HCT116 (cell line): ENCODE measurements around the gene ADGRA1. TPM values are rescaled to one million over a fixed set of nuclear protein-coding genes. Genes with fewer than 3 reads are reported as not detected.

Source experiments
- ATAC-seq: fragments of 200-7000 bp; cut with Tn5 transposase; 2 replicates; pipeline ENCODE4 v1.9.1; 2020; ENCODE audit warnings: mild to moderate bottlenecking, moderate library complexity
- BruUV-seq: library from RNA; stranded (reverse); fragments of 400-500 nt; replicated peaks from 2 replicates; lab custom pipeline; 2021; lab: Mats Ljungman, UMichigan
- CTCF ChIA-PET: fragments of 300-600 bp; sonication (Branson Sonifier 250); formaldehyde crosslinking; loops from one replicate; lab custom pipeline; 2021; ENCODE audit warnings: antibody characterized with exemption; lab: Charles Lee
- POLR2A ChIA-PET: fragments of 300-600, 350-600 bp; sonication (Branson Sonifier 250); formaldehyde crosslinking; loops from one replicate; lab custom pipeline; 2021; ENCODE audit warnings: antibody characterized with exemption; lab: Charles Lee
- RAD21 ChIA-PET, 2 experiments: fragments of 300-600 bp; sonication (Branson Sonifier 250); formaldehyde crosslinking; loops; one replicate each; lab custom pipeline; 2023; ENCODE audit warnings: low total read pairs in 2 of 2; ENCODE audit not compliant: uncharacterized antibody in 2 of 2, unreplicated experiment in 2 of 2, low non-redundant PET in 1 of 2; lab: Charles Lee
- DNase-seq: peaks from one replicate; pipeline ENCODE4 v3.0.0-alpha.2; 2010; ENCODE audit warnings: low read depth, low spot score
- H2AFZ ChIP-seq: fragments of 200-600 bp; shearing (Covaris generic), sonication (generic); 2 replicates; pipeline ENCODE4 v1.6.1; 2017; ENCODE audit warnings: low read depth, mixed run types, mixed read lengths, antibody characterized with exemption, low read length; ENCODE audit not compliant: poor library complexity, severe bottlenecking
- H3K27ac ChIP-seq: 2 replicates; pipeline ENCODE4 v1.5.1; 2012; ENCODE audit warnings: low read depth, low read length
- H3K27me3 ChIP-seq: fragments of 200-600 bp; sonication (generic); 2 replicates; pipeline ENCODE4 v1.6.1; 2016; ENCODE audit warnings: mixed run types, low read length, mixed read lengths; ENCODE audit not compliant: insufficient read depth
- H3K36me3 ChIP-seq, 2 experiments: fragments of 200-500 bp in 1 of 2; fragments of 200-600 bp in 1 of 2; sonication (Bioruptor generic) in 1 of 2; sonication (generic) in 1 of 2; 2 replicates each; pipeline versions ENCODE4 v1.5.1 to v1.6.1; 2014 to 2016; ENCODE audit warnings: low read length in 2 of 2, inconsistent platforms in 1 of 2, mixed read lengths in 1 of 2, mixed run types in 1 of 2; ENCODE audit not compliant: insufficient read depth in 2 of 2, control insufficient read depth in 1 of 2
- H3K4me1 ChIP-seq, 2 experiments: fragments of 200-600 bp in 1 of 2; sonication (generic) in 1 of 2; 2 replicates each; pipeline versions ENCODE4 v1.5.1 to v1.6.1; 2012 to 2017; ENCODE audit warnings: low read length in 2 of 2, inconsistent platforms in 1 of 2, mild to moderate bottlenecking in 1 of 2, mixed read lengths in 1 of 2, mixed run types in 1 of 2, moderate library complexity in 1 of 2; ENCODE audit not compliant: insufficient read depth in 2 of 2, control insufficient read depth in 1 of 2
- H3K4me2 ChIP-seq: fragments of 200-600 bp; sonication (generic); 2 replicates; pipeline ENCODE4 v1.6.1; 2017; ENCODE audit warnings: mixed run types, low read length, mixed read lengths
- H3K4me3 ChIP-seq, 2 experiments: fragments of 200-600 bp in 1 of 2; sonication (generic) in 1 of 2; replicated peaks in 1 of 2; 2 replicates each; pipeline ENCODE4 v1.5.1; 2011 to 2016; ENCODE audit warnings: low read length in 2 of 2, control low read depth in 1 of 2, low read depth in 1 of 2, mild to moderate bottlenecking in 1 of 2, mixed read lengths in 1 of 2, mixed run types in 1 of 2
- H3K79me2 ChIP-seq: fragments of 200-600 bp; sonication (generic); 2 replicates; pipeline ENCODE4 v1.6.1; 2017; ENCODE audit warnings: mild to moderate bottlenecking, mixed run types, low read length, moderate library complexity, mixed read lengths; ENCODE audit not compliant: insufficient read depth
- H3K9ac ChIP-seq: fragments of 200-600 bp; sonication (generic); 2 replicates; pipeline ENCODE4 v1.6.1; 2016; ENCODE audit warnings: low read length, mixed read lengths
- H3K9me2 ChIP-seq: fragments of 200-600 bp; sonication (generic), shearing (Covaris generic); 2 replicates; pipeline ENCODE4 v1.6.1; 2017; ENCODE audit warnings: mixed run types, mild to moderate bottlenecking, moderate library complexity; ENCODE audit not compliant: insufficient read depth
- H3K9me3 ChIP-seq, 2 experiments: fragments of 200-500 bp in 1 of 2; fragments of 200-600 bp in 1 of 2; sonication (Bioruptor generic) in 1 of 2; sonication (generic) in 1 of 2; 2 replicates each; pipeline ENCODE4 v1.6.1; 2014 to 2017; ENCODE audit warnings: low read length in 2 of 2, mixed read lengths in 2 of 2, inconsistent platforms in 1 of 2, low read depth in 1 of 2, mild to moderate bottlenecking in 1 of 2, mixed run types in 1 of 2, moderate library complexity in 1 of 2; ENCODE audit not compliant: control insufficient read depth in 1 of 2, insufficient read depth in 1 of 2
- H4K20me1 ChIP-seq: fragments of 200-600 bp; sonication (generic), shearing (Covaris generic); 2 replicates; pipeline ENCODE4 v1.6.1; 2017; ENCODE audit warnings: mixed run types, mild to moderate bottlenecking, moderate library complexity; ENCODE audit not compliant: insufficient read depth
- CBX3 ChIP-seq: IDR thresholded peaks from 2 replicates; pipeline ENCODE4 v1.6.1; 2012; ENCODE audit warnings: low read depth
- CEBPB ChIP-seq: IDR thresholded peaks from 2 replicates; pipeline ENCODE4 v1.6.1; 2012; ENCODE audit warnings: low read depth
- EGR1 ChIP-seq: IDR thresholded peaks from 2 replicates; pipeline ENCODE4 v1.6.1; 2012; ENCODE audit warnings: low read depth
- ELF1 ChIP-seq: IDR thresholded peaks from 2 replicates; pipeline ENCODE4 v1.6.1; 2012; ENCODE audit warnings: low read depth, borderline replicate concordance
- EZH2 ChIP-seq: fragments of 200-600 bp; sonication (generic); IDR thresholded peaks from 2 replicates; pipeline ENCODE4 v1.6.1; 2017; ENCODE audit warnings: antibody characterized with exemption, mixed run types
- EZH2phosphoT487 ChIP-seq: fragments of 200-600 bp; IDR thresholded peaks from 2 replicates; pipeline ENCODE4 v1.6.1; 2018; ENCODE audit warnings: antibody characterized with exemption, borderline replicate concordance
- FOSL1 ChIP-seq: IDR thresholded peaks from 2 replicates; pipeline ENCODE4 v1.6.1; 2012; ENCODE audit warnings: low read depth
- JUND ChIP-seq: IDR thresholded peaks from 2 replicates; pipeline ENCODE4 v1.6.1; 2012
- POLR2A ChIP-seq: IDR thresholded peaks from 2 replicates; pipeline ENCODE4 v1.7.0; 2011; ENCODE audit warnings: borderline replicate concordance; ENCODE audit not compliant: insufficient read depth, insufficient read length; ENCODE audit errors: extremely low read depth
- RAD21 ChIP-seq: IDR thresholded peaks from 2 replicates; pipeline ENCODE4 v1.6.1; 2012; ENCODE audit warnings: low read depth, mild to moderate bottlenecking
- TCF7L2 ChIP-seq: IDR thresholded peaks from 2 replicates; pipeline ENCODE4 v1.7.0; 2011; ENCODE audit warnings: borderline replicate concordance, inconsistent platforms; ENCODE audit not compliant: insufficient read depth, insufficient read length; ENCODE audit errors: extremely low read depth
- YY1 ChIP-seq: IDR thresholded peaks from 2 replicates; pipeline ENCODE4 v1.6.1; 2011; ENCODE audit warnings: low read length, low read depth, moderate library complexity, mild to moderate bottlenecking; ENCODE audit not compliant: insufficient replicate concordance; ENCODE audit errors: extremely low read depth
- ZFX ChIP-seq: fragments of 450-650 bp; IDR thresholded peaks from 2 replicates; pipeline ENCODE4 v1.6.1; 2017
- ZNF274 ChIP-seq: fragments of 200-500 bp; sonication (Bioruptor generic); IDR thresholded peaks from 2 replicates; pipeline ENCODE4 v1.6.1; 2014; ENCODE audit warnings: mild to moderate bottlenecking, low read depth, low read length, inconsistent platforms
- intact Hi-C: fragments of 100-400 bp; cut with micrococcal nuclease; formaldehyde crosslinking; loops from 2 replicates; pipeline ENCODE4 v1.10.0; 2022
- total RNA-seq: library from RNA; stranded (reverse); gene quantifications from one replicate; pipeline ENCODE4 v1.2.1, GENCODE V29; 2021; ENCODE audit not compliant: unreplicated experiment
- TF ChIP-seq, protein P1 (sequence below): IDR thresholded peaks from 2 replicates; pipeline ENCODE4 v1.6.1; 2012
- TF ChIP-seq, protein P2 (sequence below), 3 experiments: fragments of 200-600 bp in 1 of 3; sonication (generic) in 1 of 3; IDR thresholded peaks in 2 of 3; conservative IDR thresholded peaks in 1 of 3; 2 replicates each; pipeline ENCODE4 v1.5.1; 2012 to 2017; ENCODE audit warnings: low read depth in 2 of 3, low read length in 2 of 3, antibody characterized with exemption in 1 of 3, borderline replicate concordance in 1 of 3, control low read depth in 1 of 3, mild to moderate bottlenecking in 1 of 3, mixed read lengths in 1 of 3, mixed run types in 1 of 3, moderate library complexity in 1 of 3; ENCODE audit not compliant: insufficient read depth in 1 of 3
- TF ChIP-seq, protein P3 (sequence below): IDR thresholded peaks from 2 replicates; pipeline ENCODE4 v1.6.1; 2012; ENCODE audit warnings: low read depth
- TF ChIP-seq, protein P4 (sequence below): IDR thresholded peaks from 2 replicates; pipeline ENCODE4 v1.6.1; 2011; ENCODE audit warnings: mild to moderate bottlenecking, low read length, moderate library complexity; ENCODE audit not compliant: insufficient replicate concordance; ENCODE audit errors: extremely low read depth

The ADGRA1 gene
- total RNA-seq, 1 experiment from 2014 or later: not detected

- Histone ChIP-seq H3K79me2 (no peaks in the 10 kb centered on the region), H2AFZ (no peak overlapping the region), H3K9ac (no peak overlapping the region), H3K36me3 (no peaks in the 10 kb centered on the region), H3K4me1 (no peaks in the 10 kb centered on the region), H3K4me2 (no peak overlapping the region), H3K27me3 (no peaks in the 10 kb centered on the region), H3K27ac (no peak overlapping the region), H4K20me1 (no peaks in the 10 kb centered on the region), H3K4me3 (no peak overlapping the region), H3K9me3 (no peaks in the 10 kb centered on the region), H3K9me2 (no peaks in the 10 kb centered on the region)
- intact Hi-C loops: no loop called here
- ATAC-seq (no peak), DNase-seq (no peak)
- TF ChIP-seq ZNF274 (no peak), EZH2 (no peak), JUND (no peak), CBX3 (no peak), POLR2A (no peak), YY1 (no peak), TCF7L2 (no peak), ELF1 (no peak), ZFX (no peak), CEBPB (no peak), RAD21 (no peak), FOSL1 (no peak), EZH2phosphoT487 (no peak), EGR1 (no peak)
- TF ChIP-seq, protein P1, sequence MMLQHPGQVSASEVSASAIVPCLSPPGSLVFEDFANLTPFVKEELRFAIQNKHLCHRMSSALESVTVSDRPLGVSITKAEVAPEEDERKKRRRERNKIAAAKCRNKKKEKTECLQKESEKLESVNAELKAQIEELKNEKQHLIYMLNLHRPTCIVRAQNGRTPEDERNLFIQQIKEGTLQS: no peak
- TF ChIP-seq, protein P2, sequence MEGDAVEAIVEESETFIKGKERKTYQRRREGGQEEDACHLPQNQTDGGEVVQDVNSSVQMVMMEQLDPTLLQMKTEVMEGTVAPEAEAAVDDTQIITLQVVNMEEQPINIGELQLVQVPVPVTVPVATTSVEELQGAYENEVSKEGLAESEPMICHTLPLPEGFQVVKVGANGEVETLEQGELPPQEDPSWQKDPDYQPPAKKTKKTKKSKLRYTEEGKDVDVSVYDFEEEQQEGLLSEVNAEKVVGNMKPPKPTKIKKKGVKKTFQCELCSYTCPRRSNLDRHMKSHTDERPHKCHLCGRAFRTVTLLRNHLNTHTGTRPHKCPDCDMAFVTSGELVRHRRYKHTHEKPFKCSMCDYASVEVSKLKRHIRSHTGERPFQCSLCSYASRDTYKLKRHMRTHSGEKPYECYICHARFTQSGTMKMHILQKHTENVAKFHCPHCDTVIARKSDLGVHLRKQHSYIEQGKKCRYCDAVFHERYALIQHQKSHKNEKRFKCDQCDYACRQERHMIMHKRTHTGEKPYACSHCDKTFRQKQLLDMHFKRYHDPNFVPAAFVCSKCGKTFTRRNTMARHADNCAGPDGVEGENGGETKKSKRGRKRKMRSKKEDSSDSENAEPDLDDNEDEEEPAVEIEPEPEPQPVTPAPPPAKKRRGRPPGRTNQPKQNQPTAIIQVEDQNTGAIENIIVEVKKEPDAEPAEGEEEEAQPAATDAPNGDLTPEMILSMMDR (IDR thresholded peaks at IDR 0.05 in 2 of 3, conservative IDR thresholded peaks at IDR 0.05 in 1 of 3; ENCODE audit: borderline replicate concordance in 1 of 3, insufficient read depth in 1 of 3, low read depth in 2 of 3, low read length in 2 of 3): no peak
- TF ChIP-seq, protein P3, sequence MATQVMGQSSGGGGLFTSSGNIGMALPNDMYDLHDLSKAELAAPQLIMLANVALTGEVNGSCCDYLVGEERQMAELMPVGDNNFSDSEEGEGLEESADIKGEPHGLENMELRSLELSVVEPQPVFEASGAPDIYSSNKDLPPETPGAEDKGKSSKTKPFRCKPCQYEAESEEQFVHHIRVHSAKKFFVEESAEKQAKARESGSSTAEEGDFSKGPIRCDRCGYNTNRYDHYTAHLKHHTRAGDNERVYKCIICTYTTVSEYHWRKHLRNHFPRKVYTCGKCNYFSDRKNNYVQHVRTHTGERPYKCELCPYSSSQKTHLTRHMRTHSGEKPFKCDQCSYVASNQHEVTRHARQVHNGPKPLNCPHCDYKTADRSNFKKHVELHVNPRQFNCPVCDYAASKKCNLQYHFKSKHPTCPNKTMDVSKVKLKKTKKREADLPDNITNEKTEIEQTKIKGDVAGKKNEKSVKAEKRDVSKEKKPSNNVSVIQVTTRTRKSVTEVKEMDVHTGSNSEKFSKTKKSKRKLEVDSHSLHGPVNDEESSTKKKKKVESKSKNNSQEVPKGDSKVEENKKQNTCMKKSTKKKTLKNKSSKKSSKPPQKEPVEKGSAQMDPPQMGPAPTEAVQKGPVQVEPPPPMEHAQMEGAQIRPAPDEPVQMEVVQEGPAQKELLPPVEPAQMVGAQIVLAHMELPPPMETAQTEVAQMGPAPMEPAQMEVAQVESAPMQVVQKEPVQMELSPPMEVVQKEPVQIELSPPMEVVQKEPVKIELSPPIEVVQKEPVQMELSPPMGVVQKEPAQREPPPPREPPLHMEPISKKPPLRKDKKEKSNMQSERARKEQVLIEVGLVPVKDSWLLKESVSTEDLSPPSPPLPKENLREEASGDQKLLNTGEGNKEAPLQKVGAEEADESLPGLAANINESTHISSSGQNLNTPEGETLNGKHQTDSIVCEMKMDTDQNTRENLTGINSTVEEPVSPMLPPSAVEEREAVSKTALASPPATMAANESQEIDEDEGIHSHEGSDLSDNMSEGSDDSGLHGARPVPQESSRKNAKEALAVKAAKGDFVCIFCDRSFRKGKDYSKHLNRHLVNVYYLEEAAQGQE: no peak
- TF ChIP-seq, protein P4, sequence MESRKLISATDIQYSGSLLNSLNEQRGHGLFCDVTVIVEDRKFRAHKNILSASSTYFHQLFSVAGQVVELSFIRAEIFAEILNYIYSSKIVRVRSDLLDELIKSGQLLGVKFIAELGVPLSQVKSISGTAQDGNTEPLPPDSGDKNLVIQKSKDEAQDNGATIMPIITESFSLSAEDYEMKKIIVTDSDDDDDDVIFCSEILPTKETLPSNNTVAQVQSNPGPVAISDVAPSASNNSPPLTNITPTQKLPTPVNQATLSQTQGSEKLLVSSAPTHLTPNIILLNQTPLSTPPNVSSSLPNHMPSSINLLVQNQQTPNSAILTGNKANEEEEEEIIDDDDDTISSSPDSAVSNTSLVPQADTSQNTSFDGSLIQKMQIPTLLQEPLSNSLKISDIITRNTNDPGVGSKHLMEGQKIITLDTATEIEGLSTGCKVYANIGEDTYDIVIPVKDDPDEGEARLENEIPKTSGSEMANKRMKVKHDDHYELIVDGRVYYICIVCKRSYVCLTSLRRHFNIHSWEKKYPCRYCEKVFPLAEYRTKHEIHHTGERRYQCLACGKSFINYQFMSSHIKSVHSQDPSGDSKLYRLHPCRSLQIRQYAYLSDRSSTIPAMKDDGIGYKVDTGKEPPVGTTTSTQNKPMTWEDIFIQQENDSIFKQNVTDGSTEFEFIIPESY: no peak
- POLR2A ChIA-PET: no interaction called here
- no TSS peak for BruUV-seq
- CTCF ChIA-PET: no interaction called here
- RAD21 ChIA-PET: no interaction called here
These were observed 562 bp upstream of the ADGRA1 start for GRCh38 chr10:133087045-133087678.
